Neural cell (in vitro differentiated cells): ENCODE results near the gene ADAMTS15. TPM values are rescaled to one million over a fixed set of nuclear protein-coding genes. Genes with fewer than 3 reads are reported as not detected.

Experiments used
- H2AFZ ChIP-seq: fragments of 200-600, 300-800 bp; sonication (generic), shearing (Covaris generic); 2 replicates; pipeline ENCODE4 v1.6.0; 2014; ENCODE audit warnings: low read depth, mild to moderate bottlenecking, antibody characterized with exemption, low read length, moderate library complexity
- H3F3A ChIP-seq: fragments of 200-600 bp; shearing (Covaris generic); 2 replicates; pipeline ENCODE4 v1.6.1; 2016; ENCODE audit warnings: mild to moderate bottlenecking, moderate library complexity, mixed read lengths, antibody characterized with exemption, low read length; ENCODE audit not compliant: insufficient read depth, poor library complexity, severe bottlenecking
- H3K27ac ChIP-seq: fragments of 200-600, 300-800 bp; sonication (generic), shearing (Covaris generic); 2 replicates; pipeline ENCODE4 v1.5.1; 2014; ENCODE audit warnings: mild to moderate bottlenecking, low read length, moderate library complexity
- H3K27me3 ChIP-seq: fragments of 300-800, 200-600 bp; sonication (generic), shearing (Covaris generic); 2 replicates; pipeline ENCODE4 v1.6.0; 2014; ENCODE audit warnings: mild to moderate bottlenecking, low read depth, low read length, moderate library complexity; ENCODE audit not compliant: insufficient read depth
- H3K36me3 ChIP-seq: fragments of 300-800, 200-600 bp; sonication (generic), shearing (Covaris generic); 2 replicates; pipeline ENCODE4 v1.5.1; 2014; ENCODE audit warnings: mild to moderate bottlenecking, antibody characterized with exemption, low read length, moderate library complexity; ENCODE audit not compliant: insufficient read depth
- H3K4me2 ChIP-seq: fragments of 300-800, 200-600 bp; sonication (generic), shearing (Covaris generic); 2 replicates; pipeline ENCODE4 v1.6.0; 2014; ENCODE audit warnings: mild to moderate bottlenecking, low read length
- H3K4me3 ChIP-seq: fragments of 300-800, 200-600 bp; sonication (generic), shearing (Covaris generic); 2 replicates; pipeline ENCODE4 v1.5.1; 2014; ENCODE audit warnings: mild to moderate bottlenecking, low read length, moderate library complexity
- H3K79me2 ChIP-seq: fragments of 200-600 bp; shearing (Covaris generic); replicated peaks from 2 replicates; pipeline ENCODE4 v1.6.0; 2014; ENCODE audit warnings: mild to moderate bottlenecking, low read length, moderate library complexity; ENCODE audit not compliant: insufficient read depth
- H3K9ac ChIP-seq: fragments of 300-800, 200-600 bp; sonication (generic), shearing (Covaris generic); 2 replicates; pipeline ENCODE4 v1.6.1; 2016; ENCODE audit warnings: mild to moderate bottlenecking, low read length, mixed read lengths
- H3K9me2 ChIP-seq: fragments of 200-600 bp; shearing (Covaris generic); 2 replicates; pipeline ENCODE4 v1.6.1; 2016; ENCODE audit warnings: mild to moderate bottlenecking, low read length, mixed read lengths; ENCODE audit not compliant: insufficient read depth
- H3K9me3 ChIP-seq: fragments of 200-600, 300-800 bp; sonication (generic), shearing (Covaris generic); 2 replicates; pipeline ENCODE4 v1.6.1; 2016; ENCODE audit warnings: mild to moderate bottlenecking, mixed run types, low read length, moderate library complexity, mixed read lengths
- H4K20me1 ChIP-seq: fragments of 200-600 bp; shearing (Covaris generic); 2 replicates; pipeline ENCODE4 v1.6.1; 2016; ENCODE audit warnings: mild to moderate bottlenecking, mixed run types; ENCODE audit not compliant: insufficient read depth
- EP300 ChIP-seq: fragments of 450-650 bp; conservative IDR thresholded peaks from 2 replicates; pipeline ENCODE4 v1.6.1; 2014; ENCODE audit warnings: antibody characterized with exemption, mild to moderate bottlenecking, moderate library complexity; ENCODE audit not compliant: poor library complexity, severe bottlenecking
- EZH2 ChIP-seq: fragments of 200-600, 300-800 bp; shearing (Covaris generic), sonication (generic); IDR thresholded peaks from 2 replicates; pipeline ENCODE4 v1.6.1; 2014; ENCODE audit warnings: antibody characterized with exemption, low read length, borderline replicate concordance, mild to moderate bottlenecking; ENCODE audit not compliant: insufficient read depth, poor library complexity, severe bottlenecking
- MXI1 ChIP-seq: fragments of 450-650 bp; conservative IDR thresholded peaks from 2 replicates; pipeline ENCODE4 v1.6.1; 2014; ENCODE audit warnings: antibody characterized with exemption, mild to moderate bottlenecking; ENCODE audit not compliant: poor library complexity, severe bottlenecking
- POLR2AphosphoS5 ChIP-seq: IDR thresholded peaks from 2 replicates; pipeline ENCODE4 v1.6.1; 2012
- RAD21 ChIP-seq: fragments of 450-650 bp; conservative IDR thresholded peaks from 2 replicates; pipeline ENCODE4 v1.6.1; 2014; ENCODE audit warnings: antibody characterized with exemption, mild to moderate bottlenecking, moderate library complexity
- SMC3 ChIP-seq: fragments of 450-650 bp; conservative IDR thresholded peaks from 2 replicates; pipeline ENCODE4 v1.6.1; 2014; ENCODE audit warnings: antibody characterized with exemption, mild to moderate bottlenecking, moderate library complexity; ENCODE audit not compliant: poor library complexity
- TAF1 ChIP-seq: IDR thresholded peaks from 2 replicates; pipeline ENCODE4 v1.6.1; 2012; ENCODE audit warnings: low read depth
- polyA plus RNA-seq: library from polyadenylated mRNA; depleted of rRNA; stranded (reverse); fragments of >200 nt; gene quantifications from 2 replicates; pipeline ENCODE4 v1.2.3, GENCODE V29; 2014
- TF ChIP-seq, protein P1 (sequence below): IDR thresholded peaks from 2 replicates; pipeline ENCODE4 v1.6.1; 2012; ENCODE audit warnings: borderline replicate concordance
- TF ChIP-seq, protein P2 (sequence below): fragments of 450-650 bp; IDR thresholded peaks from 2 replicates; pipeline ENCODE4 v1.5.1; 2014; ENCODE audit warnings: antibody characterized with exemption, mild to moderate bottlenecking, moderate library complexity; ENCODE audit not compliant: poor library complexity, severe bottlenecking

ADAMTS15 gene
- polyA plus RNA-seq, 1 donor from 2014 or later, result 1.1 TPM

DNA sequence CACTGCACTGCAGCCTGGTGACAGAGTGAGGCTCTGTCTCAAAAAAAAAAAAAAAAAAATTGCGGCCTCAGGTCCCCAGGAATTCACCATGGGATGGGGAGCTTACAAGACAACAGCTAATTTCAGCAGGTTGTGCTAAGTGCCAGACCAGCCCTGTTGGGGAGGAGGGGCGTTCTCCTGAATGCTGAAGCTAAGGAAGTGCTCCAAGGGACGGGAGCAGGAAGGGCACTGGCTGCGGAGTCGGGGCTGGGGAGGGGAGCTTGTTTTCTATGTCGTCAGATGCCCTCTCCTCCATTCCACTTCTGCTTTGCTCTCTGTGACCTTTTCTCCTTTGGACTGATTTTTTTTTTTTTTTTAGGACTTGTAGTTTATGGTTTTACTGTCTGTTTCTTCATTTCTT lies 4.5 kb downstream of the ADAMTS15 start:
- no peak overlapping the region for H3K27ac ChIP-seq
- TF ChIP-seq TAF1, result no peak
- no peak for TF ChIP-seq SMC3
- TF ChIP-seq EP300, result no peak
- TF ChIP-seq POLR2AphosphoS5, result no peak
- TF ChIP-seq, protein P1, sequence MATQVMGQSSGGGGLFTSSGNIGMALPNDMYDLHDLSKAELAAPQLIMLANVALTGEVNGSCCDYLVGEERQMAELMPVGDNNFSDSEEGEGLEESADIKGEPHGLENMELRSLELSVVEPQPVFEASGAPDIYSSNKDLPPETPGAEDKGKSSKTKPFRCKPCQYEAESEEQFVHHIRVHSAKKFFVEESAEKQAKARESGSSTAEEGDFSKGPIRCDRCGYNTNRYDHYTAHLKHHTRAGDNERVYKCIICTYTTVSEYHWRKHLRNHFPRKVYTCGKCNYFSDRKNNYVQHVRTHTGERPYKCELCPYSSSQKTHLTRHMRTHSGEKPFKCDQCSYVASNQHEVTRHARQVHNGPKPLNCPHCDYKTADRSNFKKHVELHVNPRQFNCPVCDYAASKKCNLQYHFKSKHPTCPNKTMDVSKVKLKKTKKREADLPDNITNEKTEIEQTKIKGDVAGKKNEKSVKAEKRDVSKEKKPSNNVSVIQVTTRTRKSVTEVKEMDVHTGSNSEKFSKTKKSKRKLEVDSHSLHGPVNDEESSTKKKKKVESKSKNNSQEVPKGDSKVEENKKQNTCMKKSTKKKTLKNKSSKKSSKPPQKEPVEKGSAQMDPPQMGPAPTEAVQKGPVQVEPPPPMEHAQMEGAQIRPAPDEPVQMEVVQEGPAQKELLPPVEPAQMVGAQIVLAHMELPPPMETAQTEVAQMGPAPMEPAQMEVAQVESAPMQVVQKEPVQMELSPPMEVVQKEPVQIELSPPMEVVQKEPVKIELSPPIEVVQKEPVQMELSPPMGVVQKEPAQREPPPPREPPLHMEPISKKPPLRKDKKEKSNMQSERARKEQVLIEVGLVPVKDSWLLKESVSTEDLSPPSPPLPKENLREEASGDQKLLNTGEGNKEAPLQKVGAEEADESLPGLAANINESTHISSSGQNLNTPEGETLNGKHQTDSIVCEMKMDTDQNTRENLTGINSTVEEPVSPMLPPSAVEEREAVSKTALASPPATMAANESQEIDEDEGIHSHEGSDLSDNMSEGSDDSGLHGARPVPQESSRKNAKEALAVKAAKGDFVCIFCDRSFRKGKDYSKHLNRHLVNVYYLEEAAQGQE, result no peak
- no peak for TF ChIP-seq RAD21
- TF ChIP-seq, protein P2, sequence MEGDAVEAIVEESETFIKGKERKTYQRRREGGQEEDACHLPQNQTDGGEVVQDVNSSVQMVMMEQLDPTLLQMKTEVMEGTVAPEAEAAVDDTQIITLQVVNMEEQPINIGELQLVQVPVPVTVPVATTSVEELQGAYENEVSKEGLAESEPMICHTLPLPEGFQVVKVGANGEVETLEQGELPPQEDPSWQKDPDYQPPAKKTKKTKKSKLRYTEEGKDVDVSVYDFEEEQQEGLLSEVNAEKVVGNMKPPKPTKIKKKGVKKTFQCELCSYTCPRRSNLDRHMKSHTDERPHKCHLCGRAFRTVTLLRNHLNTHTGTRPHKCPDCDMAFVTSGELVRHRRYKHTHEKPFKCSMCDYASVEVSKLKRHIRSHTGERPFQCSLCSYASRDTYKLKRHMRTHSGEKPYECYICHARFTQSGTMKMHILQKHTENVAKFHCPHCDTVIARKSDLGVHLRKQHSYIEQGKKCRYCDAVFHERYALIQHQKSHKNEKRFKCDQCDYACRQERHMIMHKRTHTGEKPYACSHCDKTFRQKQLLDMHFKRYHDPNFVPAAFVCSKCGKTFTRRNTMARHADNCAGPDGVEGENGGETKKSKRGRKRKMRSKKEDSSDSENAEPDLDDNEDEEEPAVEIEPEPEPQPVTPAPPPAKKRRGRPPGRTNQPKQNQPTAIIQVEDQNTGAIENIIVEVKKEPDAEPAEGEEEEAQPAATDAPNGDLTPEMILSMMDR, result no peak
- TF ChIP-seq MXI1, result no peak
- no peak for TF ChIP-seq EZH2
- no peaks in the 10 kb centered on the region for H4K20me1 ChIP-seq
- no peaks in the 10 kb centered on the region for H3K36me3 ChIP-seq
- peaks cover 33% of the 10 kb centered on the region for H3K27me3 ChIP-seq
- no peaks in the 10 kb centered on the region for H3K9me2 ChIP-seq
- H3K4me3 ChIP-seq, result no peak overlapping the region
- H3K4me2 ChIP-seq, result no peak overlapping the region
- H3K79me2 ChIP-seq, result no peaks in the 10 kb centered on the region
- no peak overlapping the region for H2AFZ ChIP-seq
- no peak overlapping the region for H3K9ac ChIP-seq
- H3K9me3 ChIP-seq, result no peaks in the 10 kb centered on the region
- no peaks in the 10 kb centered on the region for H3F3A ChIP-seq

DNA sequence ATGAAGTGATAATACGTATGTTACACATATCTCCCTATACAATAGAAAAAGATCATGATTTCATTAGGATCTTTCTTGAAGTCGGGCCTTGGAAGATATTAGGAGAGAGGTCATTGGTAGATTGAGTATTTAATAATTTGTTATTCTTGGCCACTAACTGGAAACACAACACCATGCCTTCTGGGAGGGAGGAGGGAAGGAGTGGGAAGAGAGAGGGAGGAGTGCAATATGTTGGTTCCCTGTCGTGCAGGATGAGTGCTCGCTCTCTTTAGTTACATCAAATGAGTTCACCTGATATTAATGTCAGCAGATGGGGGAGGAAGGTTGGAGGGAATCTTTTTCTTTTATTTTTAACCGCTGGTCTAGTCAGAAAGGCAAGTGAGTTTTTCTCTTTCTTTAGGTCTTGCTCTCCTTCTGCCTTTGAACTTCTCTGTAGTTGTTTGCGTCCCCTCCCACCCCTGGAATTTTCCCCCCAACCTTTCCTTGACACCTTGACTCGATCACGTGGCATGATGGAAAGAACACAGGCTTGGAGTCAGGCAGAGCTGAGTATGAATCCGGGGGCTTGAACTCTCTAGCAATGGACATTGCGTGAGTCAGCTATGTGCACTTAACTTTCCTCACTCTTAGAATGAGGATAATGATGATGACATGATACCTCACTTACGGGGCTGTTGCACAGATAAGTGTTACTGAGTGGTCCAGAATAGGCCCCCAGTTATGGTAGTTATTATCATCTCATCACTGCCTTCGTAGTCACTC lies 6.2 kb downstream of the ADAMTS15 start:
- Histone ChIP-seq H3K36me3 (no peaks in the 10 kb centered on the region), H3K9me2 (no peaks in the 10 kb centered on the region), H3K79me2 (no peaks in the 10 kb centered on the region), H3K9me3 (no peaks in the 10 kb centered on the region), H3K4me3 (no peak overlapping the region), H3F3A (no peaks in the 10 kb centered on the region), H4K20me1 (no peaks in the 10 kb centered on the region), H3K9ac (no peak overlapping the region), H3K27me3 (peaks cover 23% of the 10 kb centered on the region), H3K27ac (no peak overlapping the region), H3K4me2 (no peak overlapping the region), H2AFZ (no peak overlapping the region)
- TF ChIP-seq POLR2AphosphoS5 (no peak), EZH2 (no peak), MXI1 (no peak), EP300 (no peak), RAD21 (no peak), SMC3 (no peak), TAF1 (no peak)
- TF ChIP-seq, protein P2, result no peak
- TF ChIP-seq, protein P1, result no peak
